HG03108 (cell line): ENCODE data around the gene MACO1.
"Not testable (repeated sequence)": the region's sequence is repeated elsewhere in the genome, so short reads cannot be mapped to it uniquely, and the experiment has no call there.

ENCODE experiments used
- ATAC-seq: cut with Tn5 transposase; IDR thresholded peaks from one replicate; pipeline ENCODE4 v1.9.1; 2021; ENCODE audit warnings: moderate library complexity; ENCODE audit not compliant: unreplicated experiment

MACO1 gene

GRCh38 chr1:25456502-25456901 is 25.8 kb downstream of the MACO1 start:
- ATAC-seq: no peak

DNA sequence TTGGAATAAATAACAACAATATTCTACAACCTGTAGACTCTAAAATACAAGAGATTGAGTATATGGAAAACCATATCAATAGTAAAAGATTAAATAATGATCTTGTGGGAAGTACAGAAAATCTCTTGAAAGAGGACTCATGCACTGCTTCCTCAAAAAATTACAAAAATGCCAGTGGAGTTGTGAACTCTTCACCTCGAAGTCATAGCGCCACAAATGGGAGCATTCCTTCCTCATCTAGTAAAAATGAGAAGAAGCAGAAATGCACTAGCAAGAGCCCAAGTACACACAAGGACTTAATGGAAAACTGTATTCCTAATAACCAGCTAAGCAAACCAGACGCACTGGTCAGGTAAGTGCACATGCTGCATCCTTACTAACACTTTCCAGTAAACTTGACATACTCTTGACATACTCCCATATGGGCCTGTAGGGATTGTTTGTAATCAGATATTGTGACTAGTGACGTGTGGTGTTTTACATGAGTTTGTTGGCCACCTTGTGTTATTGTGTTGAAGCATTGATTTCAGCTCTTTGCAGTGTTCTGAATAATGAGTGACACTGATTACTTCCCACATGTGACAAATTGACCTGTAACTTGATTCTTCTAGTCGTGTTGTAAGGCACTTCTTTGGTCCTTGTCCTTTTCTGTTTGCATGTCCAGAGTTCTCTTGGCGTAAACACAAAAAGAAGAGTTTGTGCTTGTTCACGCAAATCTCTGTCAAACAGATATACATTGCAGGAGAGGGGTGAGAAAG is 28.0 kb downstream of the MACO1 start:
- no peak for ATAC-seq

DNA sequence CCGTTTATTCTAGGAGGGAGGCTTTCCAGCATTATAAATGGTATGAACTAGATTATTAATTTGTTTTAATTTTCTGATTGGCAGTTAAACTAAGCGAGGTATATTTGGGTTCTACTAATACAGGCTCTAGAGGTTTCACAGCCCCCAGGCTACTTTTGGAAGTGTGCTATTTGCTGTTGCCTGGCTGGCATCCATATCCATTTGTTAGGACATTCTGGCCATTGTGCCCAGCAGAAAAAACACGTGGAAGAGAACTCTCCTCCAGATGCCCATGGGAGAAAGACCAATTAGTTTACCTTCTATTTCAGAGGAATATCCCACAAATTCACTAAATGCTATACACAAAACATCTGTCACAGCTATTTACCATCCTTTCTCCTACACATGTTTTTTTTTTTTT is 29.3 kb downstream of the MACO1 start:
- no peak for ATAC-seq

- not testable (repeated sequence) for ATAC-seq
These were observed 30.1 kb downstream of the MACO1 start for GRCh38 chr1:25460816-25461215.

GRCh38 chr1:25461849-25462248 is 31.2 kb downstream of the MACO1 start:
- ATAC-seq: no peak

DNA sequence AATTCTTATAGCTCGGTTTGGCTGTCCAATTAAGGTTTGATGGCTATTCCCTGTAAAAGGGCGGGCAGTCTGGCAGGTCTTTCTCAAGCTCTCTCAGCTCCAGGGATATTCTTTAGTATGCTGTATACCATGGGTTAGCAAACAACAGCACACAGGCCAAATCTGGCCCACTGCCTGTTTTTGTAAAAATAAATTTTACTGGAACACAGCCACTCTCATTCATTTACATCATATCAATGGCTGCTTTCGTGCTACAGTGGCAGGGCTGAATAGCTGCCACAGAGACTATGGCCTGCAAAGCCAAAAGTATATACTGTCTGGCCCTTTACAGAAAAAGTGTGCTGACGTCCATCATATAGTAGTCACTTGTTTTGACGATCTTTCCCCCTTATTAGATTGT is 32.0 kb downstream of the MACO1 start:
- no peak for ATAC-seq

GRCh38 chr1:25467193-25467592 is 36.5 kb downstream of the MACO1 start:
- no peak for ATAC-seq

- no peak for ATAC-seq
These were observed 36.9 kb downstream of the MACO1 start for GRCh38 chr1:25467616-25468015.

DNA sequence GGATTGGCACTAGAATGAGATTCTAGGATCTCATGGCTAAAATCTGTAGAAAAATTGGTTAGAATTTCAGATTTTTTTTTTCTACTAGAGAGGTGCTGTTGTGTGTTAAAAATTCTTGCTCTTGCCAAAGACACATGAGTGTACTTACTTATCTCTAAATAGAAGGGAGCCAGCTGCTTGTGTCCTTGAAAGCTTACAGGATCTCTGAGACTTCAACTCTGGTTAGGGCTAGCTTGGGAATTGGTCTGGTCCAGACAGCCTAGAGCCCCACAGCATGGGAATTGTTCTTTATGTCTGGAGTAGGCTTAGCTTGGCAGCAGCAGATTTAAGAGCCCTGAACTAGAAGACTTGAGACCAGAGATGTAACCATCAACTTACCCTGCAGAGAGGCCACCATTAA is 37.3 kb downstream of the MACO1 start:
- ATAC-seq: no peak

GRCh38 chr1:25469177-25469576 is 38.5 kb downstream of the MACO1 start:
- no peak for ATAC-seq

DNA sequence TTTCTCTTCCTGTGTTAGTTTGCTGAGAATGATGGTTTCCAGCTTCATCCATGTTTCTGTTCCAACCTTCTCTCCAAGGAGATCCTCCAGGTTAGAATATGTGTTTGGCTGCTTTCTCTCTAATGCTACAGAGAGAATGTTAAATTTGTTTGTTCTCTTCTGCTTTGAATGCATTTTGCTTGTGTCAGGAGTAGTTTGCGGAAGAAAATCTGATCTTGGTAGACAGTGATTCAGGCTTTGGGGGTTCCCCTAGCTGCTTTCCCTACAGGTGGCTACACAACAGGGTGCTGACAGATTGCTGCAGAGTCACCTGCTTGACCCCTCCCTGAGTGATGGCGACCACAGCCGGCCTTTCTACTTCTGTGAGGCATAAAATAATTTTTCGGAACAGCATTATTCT is 41.8 kb downstream of the MACO1 start:
- no peak for ATAC-seq

DNA sequence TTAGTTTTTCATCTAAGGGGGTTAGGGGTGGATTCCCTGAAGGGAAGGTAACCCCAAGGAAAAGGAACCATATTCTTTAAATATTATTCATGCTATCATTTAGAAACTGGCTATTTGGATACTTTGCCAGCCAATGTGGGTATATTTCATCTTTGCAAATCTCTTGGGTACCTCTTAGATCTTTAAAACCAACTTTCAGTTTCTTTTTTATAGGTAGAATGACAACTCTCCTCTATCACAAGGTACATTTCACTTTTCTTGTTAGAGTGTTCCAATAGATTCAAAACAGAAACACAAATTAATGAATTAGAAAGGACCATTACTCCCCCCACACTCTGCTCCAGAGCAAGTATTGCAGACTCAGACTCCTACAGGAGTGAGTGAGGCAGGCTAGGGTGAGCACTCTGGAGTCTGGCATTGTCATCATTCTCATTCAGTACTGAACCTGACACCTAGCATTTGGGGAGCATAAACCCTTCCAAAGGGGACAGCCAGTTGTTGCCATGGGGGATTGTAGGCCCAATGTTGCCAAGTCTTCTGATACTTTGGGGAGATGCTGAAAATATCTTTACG is 43.0 kb downstream of the MACO1 start:
- ATAC-seq: peak; percentile 39

GRCh38 chr1:25474439-25475047 is 43.8 kb downstream of the MACO1 start:
- ATAC-seq: no peak

DNA sequence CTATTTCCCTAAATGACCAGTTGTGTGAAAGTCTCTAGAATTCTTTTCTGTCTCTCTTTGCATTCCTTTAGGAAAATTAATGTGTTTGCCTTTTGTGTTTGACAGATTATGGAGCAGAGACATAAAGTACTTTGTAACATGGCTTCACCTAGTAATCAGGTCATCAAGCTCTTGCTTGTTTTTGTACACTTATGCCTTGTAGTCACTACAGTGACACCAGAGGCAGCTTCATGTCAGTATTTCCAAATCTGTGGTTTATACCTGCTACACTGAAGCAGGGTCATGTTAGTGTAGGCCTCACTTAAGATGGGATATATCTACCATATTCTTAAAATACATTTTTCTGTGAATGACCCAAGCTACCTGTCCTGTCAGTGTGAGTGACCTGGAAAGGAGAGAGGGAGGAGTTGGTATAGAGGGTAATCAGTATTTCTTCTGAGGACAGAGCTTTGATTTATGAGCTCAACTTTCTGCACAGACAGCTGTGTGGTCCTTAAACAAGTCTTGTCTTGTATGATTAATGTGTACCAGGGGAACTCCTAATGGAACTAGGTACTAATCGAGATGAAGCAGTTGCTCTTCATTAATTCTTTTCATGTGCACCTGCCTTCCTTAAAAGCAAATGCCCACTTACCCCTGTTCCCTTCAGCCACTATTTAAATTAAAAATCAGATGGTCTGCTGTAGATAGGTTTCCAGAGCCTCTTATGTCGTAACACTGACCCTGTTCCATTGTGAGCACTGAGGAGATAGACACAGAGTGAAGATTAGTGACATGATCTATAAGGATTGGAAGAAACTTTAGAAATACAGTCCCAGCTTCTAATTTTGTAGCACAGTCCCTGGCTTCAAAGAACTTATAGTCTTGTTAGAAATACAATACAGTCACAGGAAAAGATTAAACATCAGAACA is 45.7 kb downstream of the MACO1 start:
- no peak for ATAC-seq

DNA sequence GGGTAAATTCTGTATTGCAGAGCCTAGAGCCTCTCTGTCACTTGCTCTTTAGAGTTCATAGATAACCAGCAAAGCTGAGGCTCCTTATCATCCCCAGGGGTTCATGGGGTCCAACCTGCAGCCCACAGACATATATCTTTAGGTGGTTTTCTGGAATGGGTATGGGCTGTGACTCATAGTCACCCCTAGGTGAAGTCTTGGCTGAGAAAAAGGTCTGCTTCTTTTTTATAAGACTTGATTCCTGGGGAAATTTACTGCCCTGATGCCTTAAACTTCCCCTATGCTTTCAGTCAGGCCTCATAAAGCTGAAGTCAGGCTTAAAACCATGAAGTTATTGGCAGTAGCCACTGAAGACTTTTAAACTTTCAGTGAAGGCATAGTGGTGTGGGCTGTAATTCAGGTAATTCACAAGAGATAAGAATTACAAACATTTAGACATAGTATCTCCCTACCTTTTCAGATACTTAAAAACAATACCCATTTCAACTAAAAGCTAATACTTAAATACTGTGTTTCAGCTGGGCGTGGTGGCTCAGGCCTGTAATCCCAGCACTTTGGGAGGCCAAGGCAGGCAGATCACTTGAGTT is 46.8 kb downstream of the MACO1 start:
- ATAC-seq: no peak

DNA sequence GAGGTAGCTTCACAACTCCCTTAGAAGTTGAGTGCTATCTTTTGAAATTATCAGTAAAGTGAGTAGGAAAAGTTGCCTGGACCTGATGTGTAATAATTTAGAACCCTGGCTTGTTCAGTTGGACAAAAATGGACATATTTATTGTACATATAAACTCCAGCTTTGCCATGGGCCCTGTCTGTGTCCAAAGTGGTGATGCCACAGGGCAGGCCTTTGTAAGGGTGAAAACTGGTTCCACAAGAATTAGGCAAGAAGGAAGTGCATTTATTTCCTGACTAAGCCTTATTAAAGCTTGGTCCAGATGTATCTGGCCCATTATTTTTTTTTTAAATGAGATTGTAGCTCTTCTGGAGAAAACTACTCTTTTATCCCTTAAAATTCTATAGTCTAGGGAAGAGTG is 47.9 kb downstream of the MACO1 start:
- no peak for ATAC-seq

- no peak for ATAC-seq
These were observed 50.9 kb downstream of the MACO1 start for GRCh38 chr1:25481625-25482024.

DNA sequence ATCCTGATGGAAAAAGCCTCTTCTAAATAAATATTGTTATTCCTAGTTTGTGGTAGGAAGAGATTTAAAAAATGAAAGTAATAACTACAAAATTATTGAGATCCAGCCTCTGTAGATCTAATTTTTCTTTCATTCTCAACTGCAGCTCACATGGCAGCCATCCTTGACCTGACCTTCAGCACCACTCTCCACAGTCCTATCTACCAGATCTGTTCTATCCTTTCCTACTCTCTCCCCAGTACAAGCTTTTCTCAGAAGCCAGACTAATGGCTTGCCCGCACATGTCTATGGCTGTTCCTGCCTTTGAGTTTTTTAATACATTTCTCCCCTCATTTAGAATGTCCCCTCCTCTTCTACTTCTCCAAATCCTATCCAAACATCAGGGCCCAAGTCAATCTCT is 51.5 kb downstream of the MACO1 start:
- ATAC-seq: no peak

GRCh38 chr1:25484096-25484495 is 53.4 kb downstream of the MACO1 start:
- ATAC-seq: no peak

- no peak for ATAC-seq
These were observed 53.8 kb downstream of the MACO1 start for GRCh38 chr1:25484533-25484932.
